Activated CD4-positive, alpha-beta T cell treated with anti-CD3 and anti-CD28 coated beads for 36 hours (primary cell): ENCODE data around the gene CHD2. TPM values are rescaled to one million over a fixed set of nuclear protein-coding genes. Genes with fewer than 3 reads are reported as not detected.
A peak's percentile ranks its signal among the peaks of the same experiment; 100 is the strongest.

Source experiments
- ATAC-seq: fragments of 200-7000 bp; cut with Tn5 transposase; one replicate; pipeline ENCODE4 v1.10.0; 2021; ENCODE audit warnings: mild to moderate bottlenecking, moderate library complexity
- CTCF ChIA-PET: fragments of 350-600 bp; sonication (Branson Sonifier 250); formaldehyde crosslinking; loops from one replicate; lab custom pipeline; 2021; ENCODE audit warnings: antibody characterized with exemption; lab: Charles Lee
- POLR2A ChIA-PET: fragments of 350-600 bp; sonication (Branson Sonifier 250); formaldehyde crosslinking; loops from one replicate; lab custom pipeline; 2021; ENCODE audit warnings: antibody characterized with exemption, inconsistent platforms; lab: Charles Lee
- DNase-seq: peaks from one replicate; pipeline ENCODE4 v3.0.0-alpha.2; 2020
- H3K27ac Mint-ChIP-seq: one replicate; pipeline ENCODE4 v1.8.0; 2021; ENCODE audit warnings: mixed read lengths
- H3K27me3 Mint-ChIP-seq: one replicate; pipeline ENCODE4 v1.8.0; 2021; ENCODE audit warnings: mixed read lengths
- H3K36me3 Mint-ChIP-seq: one replicate; pipeline ENCODE4 v1.8.0; 2021; ENCODE audit warnings: low read depth, mixed read lengths
- H3K4me1 Mint-ChIP-seq: one replicate; pipeline ENCODE4 v1.8.0; 2021; ENCODE audit warnings: mixed read lengths
- H3K4me3 Mint-ChIP-seq: one replicate; pipeline ENCODE4 v1.8.0; 2021; ENCODE audit warnings: mild to moderate bottlenecking, moderate library complexity, mixed read lengths
- H3K9me3 Mint-ChIP-seq: one replicate; pipeline ENCODE4 v1.8.0; 2021; ENCODE audit warnings: low read depth, mixed read lengths
- intact Hi-C, 2 experiments: fragments of 100-400 bp; cut with DNase I in 1 of 2; cut with micrococcal nuclease in 1 of 2; formaldehyde crosslinking; loops; one replicate each; pipeline versions ENCODE4 v1.14.2 to v1.15.1; 2022 to 2024; cut with DNase I, micrococcal nuclease
- total RNA-seq, 2 experiments: library from RNA; stranded (reverse); gene quantifications; one replicate each; pipeline ENCODE4 v1.2.3, GENCODE V29; 2021

The CHD2 gene
- total RNA-seq, 2 experiments from 2014 or later, result 118 to 149 TPM

- POLR2A ChIA-PET, result no interaction called here
These were observed 146.0 kb downstream of the CHD2 start for GRCh38 chr15:93046120-93046519.

GRCh38 chr15:93046721-93047120, 146.6 kb downstream of the CHD2 start:
- peaks cover 9% of the 10 kb centered on the region for H3K4me1 Mint-ChIP-seq
- DNase-seq, result no peak
- no peak overlapping the region for H3K27ac Mint-ChIP-seq
- ChIA-PET POLR2A (interaction anchor here (0.6 kb wide), 1 partner anchor 14 kb away, joined by 3 read pairs; no protein-coding TSS in a partner anchor), CTCF (interaction anchor here (1.0 to 2.0 kb wide), 4 partner anchors 10 to 1073 kb away, joined by 3 to 7 read pairs (median 3); no protein-coding TSS in a partner anchor)
- H3K36me3 Mint-ChIP-seq, result no peaks in the 10 kb centered on the region
- H3K4me3 Mint-ChIP-seq, result no peak overlapping the region
- no peaks in the 10 kb centered on the region for H3K27me3 Mint-ChIP-seq
- intact Hi-C loops, result no loop called here
- peaks cover 3% of the 10 kb centered on the region for H3K9me3 Mint-ChIP-seq
- ATAC-seq, result no peak

More at GRCh38 chr15:93046120-93046519, 146.0 kb downstream of the CHD2 start:
- DNase-seq, result no peak
- CTCF ChIA-PET, result interaction anchor here (1.3 kb wide), 1 partner anchor 16 kb away, joined by 3 read pairs; no protein-coding TSS in a partner anchor
- Mint-ChIP-seq H3K36me3 (no peaks in the 10 kb centered on the region), H3K27ac (no peak overlapping the region), H3K27me3 (no peaks in the 10 kb centered on the region), H3K9me3 (peaks cover 3% of the 10 kb centered on the region), H3K4me3 (no peak overlapping the region), H3K4me1 (peaks cover 9% of the 10 kb centered on the region)
- intact Hi-C loops, result no loop called here
- no peak for ATAC-seq

- CTCF ChIA-PET, result interaction anchor here (1.0 to 2.0 kb wide), 4 partner anchors 11 to 1072 kb away, joined by 3 to 7 read pairs (median 5); no protein-coding TSS in a partner anchor
- ATAC-seq, result peak; percentile 45
- H3K27ac Mint-ChIP-seq, result no peak overlapping the region
These were observed 147.7 kb downstream of the CHD2 start for GRCh38 chr15:93047621-93048425.

GRCh38 chr15:93048426-93048721, 148.2 kb downstream of the CHD2 start:
- Mint-ChIP-seq H3K9me3 (peaks cover 3% of the 10 kb centered on the region), H3K27ac (no peak overlapping the region), H3K27me3 (no peaks in the 10 kb centered on the region), H3K4me1 (peaks cover 9% of the 10 kb centered on the region), H3K4me3 (no peak overlapping the region), H3K36me3 (no peaks in the 10 kb centered on the region)
- intact Hi-C loops, result no loop called here
- no peak for ATAC-seq
- no peak for DNase-seq
- CTCF ChIA-PET, result interaction anchor here (1.6 to 2.0 kb wide), 2 partner anchors 13 to 18 kb away, joined by 7 read pairs; no protein-coding TSS in a partner anchor
- POLR2A ChIA-PET, result no interaction called here

More at GRCh38 chr15:93047621-93048425, 147.7 kb downstream of the CHD2 start:
- Mint-ChIP-seq H3K9me3 (peaks cover 3% of the 10 kb centered on the region), H3K27me3 (no peaks in the 10 kb centered on the region), H3K4me1 (peaks cover 9% of the 10 kb centered on the region), H3K4me3 (no peak overlapping the region), H3K36me3 (no peaks in the 10 kb centered on the region)
- intact Hi-C loops, result no loop called here
- no peak for DNase-seq
- POLR2A ChIA-PET, result interaction anchor here (0.5 kb wide), 1 partner anchor 18 kb away, joined by 3 read pairs; no protein-coding TSS in a partner anchor

- H3K4me3 Mint-ChIP-seq, result no peak overlapping the region
- ATAC-seq (no peak), DNase-seq (no peak)
- no peak overlapping the region for H3K27ac Mint-ChIP-seq
- no peaks in the 10 kb centered on the region for H3K36me3 Mint-ChIP-seq
- peaks cover 9% of the 10 kb centered on the region for H3K4me1 Mint-ChIP-seq
- H3K27me3 Mint-ChIP-seq, result no peaks in the 10 kb centered on the region
- intact Hi-C loops, result no loop called here
- ChIA-PET POLR2A (no interaction called here), CTCF (interaction anchor here (1.6 to 2.0 kb wide), 2 partner anchors 13 to 18 kb away, joined by 7 read pairs; no protein-coding TSS in a partner anchor)
- peaks cover 3% of the 10 kb centered on the region for H3K9me3 Mint-ChIP-seq
These were observed 148.6 kb downstream of the CHD2 start for GRCh38 chr15:93048759-93049161.

GRCh38 chr15:93049233-93049632, 149.1 kb downstream of the CHD2 start:
- peaks cover 9% of the 10 kb centered on the region for H3K4me1 Mint-ChIP-seq
- ChIA-PET CTCF (interaction anchor here (0.9 kb wide), 1 partner anchor 13 kb away, joined by 6 read pairs; no protein-coding TSS in a partner anchor), POLR2A (no interaction called here)
- H3K27ac Mint-ChIP-seq, result no peak overlapping the region
- intact Hi-C loops, result no loop called here
- ATAC-seq (no peak), DNase-seq (no peak)
- H3K4me3 Mint-ChIP-seq, result no peak overlapping the region
- no peaks in the 10 kb centered on the region for H3K36me3 Mint-ChIP-seq
- H3K27me3 Mint-ChIP-seq, result no peaks in the 10 kb centered on the region
- peaks cover 3% of the 10 kb centered on the region for H3K9me3 Mint-ChIP-seq

- H3K36me3 Mint-ChIP-seq, result no peaks in the 10 kb centered on the region
- ATAC-seq (no peak), DNase-seq (no peak)
- H3K4me1 Mint-ChIP-seq, result peaks cover 9% of the 10 kb centered on the region
- H3K27ac Mint-ChIP-seq, result no peak overlapping the region
- H3K27me3 Mint-ChIP-seq, result no peaks in the 10 kb centered on the region
- peaks cover 3% of the 10 kb centered on the region for H3K9me3 Mint-ChIP-seq
- ChIA-PET POLR2A (no interaction called here), CTCF (interaction anchor here (0.9 kb wide), 1 partner anchor 14 kb away, joined by 6 read pairs; no protein-coding TSS in a partner anchor)
- intact Hi-C loops, result no loop called here
- no peak overlapping the region for H3K4me3 Mint-ChIP-seq
These were observed 149.9 kb downstream of the CHD2 start for GRCh38 chr15:93049914-93050578.

- H3K4me1 Mint-ChIP-seq, result peaks cover 9% of the 10 kb centered on the region
- no peak overlapping the region for H3K27ac Mint-ChIP-seq
- no peaks in the 10 kb centered on the region for H3K27me3 Mint-ChIP-seq
- intact Hi-C loops, result no loop called here
- peaks cover 3% of the 10 kb centered on the region for H3K9me3 Mint-ChIP-seq
- ChIA-PET CTCF (no interaction called here), POLR2A (no interaction called here)
- no peak overlapping the region for H3K4me3 Mint-ChIP-seq
- DNase-seq (no peak), ATAC-seq (no peak)
- no peaks in the 10 kb centered on the region for H3K36me3 Mint-ChIP-seq
These were observed 150.5 kb downstream of the CHD2 start for GRCh38 chr15:93050648-93051047.

GRCh38 chr15:93051236-93052089, 151.3 kb downstream of the CHD2 start:
- ATAC-seq (no peak), DNase-seq (no peak)
- H3K27ac Mint-ChIP-seq, result no peak overlapping the region
- H3K36me3 Mint-ChIP-seq, result no peaks in the 10 kb centered on the region
- intact Hi-C loops, result no loop called here
- no peaks in the 10 kb centered on the region for H3K9me3 Mint-ChIP-seq
- peaks cover 9% of the 10 kb centered on the region for H3K4me1 Mint-ChIP-seq
- no peaks in the 10 kb centered on the region for H3K27me3 Mint-ChIP-seq
- ChIA-PET CTCF (interaction anchor here (0.6 kb wide), 1 partner anchor 399 kb away, joined by 3 read pairs; no protein-coding TSS in a partner anchor), POLR2A (no interaction called here)
- H3K4me3 Mint-ChIP-seq, result no peak overlapping the region

- ChIA-PET CTCF (no interaction called here), POLR2A (no interaction called here)
- no peak overlapping the region for H3K4me3 Mint-ChIP-seq
- no peak overlapping the region for H3K27ac Mint-ChIP-seq
- H3K9me3 Mint-ChIP-seq, result no peaks in the 10 kb centered on the region
- no peaks in the 10 kb centered on the region for H3K27me3 Mint-ChIP-seq
- ATAC-seq (peak; percentile 68), DNase-seq (peak; percentile 54)
- H3K36me3 Mint-ChIP-seq, result no peaks in the 10 kb centered on the region
- peaks cover 9% of the 10 kb centered on the region for H3K4me1 Mint-ChIP-seq
- intact Hi-C loops, result no loop called here
These were observed 152.2 kb downstream of the CHD2 start for GRCh38 chr15:93052090-93052879.
